SK-N-SH (cell line): ENCODE results near the gene KCNQ5. TPM values are rescaled to one million over a fixed set of nuclear protein-coding genes. Genes with fewer than 3 reads are reported as not detected.

Source experiments
- CTCF ChIA-PET: fragments of 300-600, 350-600 bp; formaldehyde crosslinking; extraction: SDS; loops from one replicate; lab custom pipeline; 2021; lab: Yijun Ruan, JAX
- POLR2A ChIA-PET: fragments of 350-600 bp; sonication (Branson Sonifier 250); formaldehyde crosslinking; extraction: SDS; loops from one replicate; lab custom pipeline; 2020; ENCODE audit warnings: antibody characterized with exemption, inconsistent platforms; lab: Yijun Ruan, JAX
- DNase-seq: peaks from one replicate; pipeline ENCODE4 v3.0.0; 2012
- H2AFZ ChIP-seq: fragments of 200-600 bp; sonication (generic); 2 replicates; pipeline ENCODE4 v1.8.1; 2016; ENCODE audit warnings: antibody characterized with exemption, mild to moderate bottlenecking, low read depth
- H3F3A ChIP-seq: fragments of 200-600 bp; sonication (generic); replicated peaks from 2 replicates; pipeline ENCODE3; 2016; ENCODE audit warnings: antibody characterized with exemption, mild to moderate bottlenecking; ENCODE audit not compliant: insufficient read depth
- H3K27ac ChIP-seq, 2 experiments: fragments of 200-500 bp in 1 of 2; fragments of 200-600 bp in 1 of 2; sonication (Bioruptor generic) in 1 of 2; sonication (generic), shearing (Covaris generic) in 1 of 2; 2 replicates each; pipeline versions ENCODE4 v1.5.1 to v1.6.1; 2014 to 2016; ENCODE audit warnings: low read depth in 2 of 2, inconsistent platforms in 1 of 2, low read length in 1 of 2, mild to moderate bottlenecking in 1 of 2, mixed read lengths in 1 of 2
- H3K27me3 ChIP-seq: fragments of 200-600 bp; sonication (generic), shearing (Covaris generic); 2 replicates; pipeline ENCODE4 v1.6.1; 2016; ENCODE audit warnings: mixed run types; ENCODE audit not compliant: insufficient read depth
- H3K36me3 ChIP-seq, 2 experiments: fragments of 200-500 bp in 1 of 2; fragments of 200-600 bp in 1 of 2; sonication (Bioruptor generic) in 1 of 2; sonication (generic) in 1 of 2; replicated peaks in 1 of 2; 2 replicates each; pipeline versions ENCODE3 to v1.5.1; 2014 to 2016; ENCODE audit warnings: low read length in 1 of 2, mild to moderate bottlenecking in 1 of 2; ENCODE audit not compliant: insufficient read depth in 2 of 2, control insufficient read depth in 1 of 2
- H3K4me1 ChIP-seq, 2 experiments: fragments of 200-500 bp in 1 of 2; fragments of 200-600 bp in 1 of 2; sonication (Bioruptor generic) in 1 of 2; sonication (generic), shearing (Covaris generic) in 1 of 2; 2 replicates each; pipeline versions ENCODE4 v1.5.1 to v1.6.1; 2014 to 2016; ENCODE audit warnings: low read depth in 1 of 2, low read length in 1 of 2, mixed run types in 1 of 2; ENCODE audit not compliant: insufficient read depth in 2 of 2, control insufficient read depth in 1 of 2
- H3K4me2 ChIP-seq: fragments of 200-600 bp; sonication (generic), shearing (Covaris generic); 2 replicates; pipeline ENCODE4 v1.6.1; 2017; ENCODE audit warnings: mixed run types
- H3K4me3 ChIP-seq, 2 experiments: fragments of 200-500 bp in 1 of 2; fragments of 200-600 bp in 1 of 2; sonication (Bioruptor generic) in 1 of 2; sonication (generic), shearing (Covaris generic) in 1 of 2; 2 replicates each; pipeline versions ENCODE4 v1.5.1 to v1.8.1; 2014 to 2016; ENCODE audit warnings: low read depth in 2 of 2, inconsistent platforms in 1 of 2, low read length in 1 of 2, mild to moderate bottlenecking in 1 of 2, mixed read lengths in 1 of 2, moderate library complexity in 1 of 2
- H3K79me2 ChIP-seq: fragments of 200-600 bp; sonication (generic); 2 replicates; pipeline ENCODE4 v1.8.1; 2017; ENCODE audit warnings: mild to moderate bottlenecking; ENCODE audit not compliant: insufficient read depth
- H3K9ac ChIP-seq: fragments of 200-600 bp; sonication (generic); 2 replicates; pipeline ENCODE4 v1.6.1; 2017; ENCODE audit warnings: mixed run types
- H3K9me2 ChIP-seq: fragments of 200-600 bp; sonication (generic); 2 replicates; pipeline ENCODE4 v1.6.1; 2017; ENCODE audit warnings: mixed run types
- H3K9me3 ChIP-seq: fragments of 200-600 bp; sonication (generic); 2 replicates; pipeline ENCODE4 v1.6.1; 2017; ENCODE audit warnings: mixed run types, mild to moderate bottlenecking, moderate library complexity
- H4K20me1 ChIP-seq: fragments of 200-600 bp; sonication (generic); 2 replicates; pipeline ENCODE4 v1.6.1; 2017; ENCODE audit warnings: mild to moderate bottlenecking, mixed run types; ENCODE audit not compliant: insufficient read depth
- CHD2 ChIP-seq: fragments of 150-350 bp; IDR thresholded peaks from 2 replicates; pipeline ENCODE4 v1.6.1; 2018; ENCODE audit warnings: low read length; ENCODE audit not compliant: partially characterized antibody
- EP300 ChIP-seq, 2 experiments: IDR thresholded peaks; 2 replicates each; pipeline versions ENCODE4 v1.4.0 to v1.6.1; 2012; ENCODE audit warnings: borderline replicate concordance in 1 of 2, low read depth in 1 of 2, low read length in 1 of 2
- FOSL2 ChIP-seq: IDR thresholded peaks from 2 replicates; pipeline ENCODE4 v1.4.0; 2012; ENCODE audit warnings: low read depth, mild to moderate bottlenecking, moderate library complexity, borderline replicate concordance
- FOXJ3 ChIP-seq: sonication (generic); formaldehyde crosslinking; IDR thresholded peaks from 2 replicates; pipeline ENCODE4 v1.5.1; 2020; ENCODE audit warnings: mild to moderate bottlenecking, missing genetic modification reagents
- FOXM1 ChIP-seq: IDR thresholded peaks from 2 replicates; pipeline ENCODE4 v1.4.0; 2012; ENCODE audit warnings: low read depth, mild to moderate bottlenecking
- GABPA ChIP-seq: IDR thresholded peaks from 2 replicates; pipeline ENCODE4 v1.4.0; 2012; ENCODE audit warnings: low read depth, mild to moderate bottlenecking
- GATA2 ChIP-seq: sonication (generic); formaldehyde crosslinking; IDR thresholded peaks from 2 replicates; pipeline ENCODE4 v1.5.0; 2020; ENCODE audit warnings: mild to moderate bottlenecking, missing genetic modification reagents
- MXI1 ChIP-seq: IDR thresholded peaks from 2 replicates; pipeline ENCODE4 v1.6.1; 2012; ENCODE audit warnings: mild to moderate bottlenecking, low read depth, low read length, improper control_type of control experiment
- NFIC ChIP-seq: IDR thresholded peaks from 2 replicates; pipeline ENCODE4 v1.4.0; 2012; ENCODE audit warnings: borderline replicate concordance
- RAD21 ChIP-seq: IDR thresholded peaks from 2 replicates; pipeline ENCODE4 v1.6.1; 2012; ENCODE audit warnings: mild to moderate bottlenecking, low read length
- RCOR1 ChIP-seq: fragments of 150-350 bp; IDR thresholded peaks from 2 replicates; pipeline ENCODE4 v1.6.1; 2017; ENCODE audit warnings: antibody characterized with exemption, low read length
- RFX5 ChIP-seq: IDR thresholded peaks from 2 replicates; pipeline ENCODE4 v1.6.1; 2012; ENCODE audit warnings: mild to moderate bottlenecking, improper control_type of control experiment, low read length
- RXRA ChIP-seq: IDR thresholded peaks from 2 replicates; pipeline ENCODE4 v1.4.0; 2012; ENCODE audit warnings: low read depth, mild to moderate bottlenecking, borderline replicate concordance
- SMC3 ChIP-seq: IDR thresholded peaks from 2 replicates; pipeline ENCODE4 v1.6.1; 2012; ENCODE audit warnings: low read depth, low read length, improper control_type of control experiment
- TAF1 ChIP-seq: IDR thresholded peaks from 2 replicates; pipeline ENCODE4 v1.6.1; 2012; ENCODE audit warnings: low read depth, mild to moderate bottlenecking, low read length, moderate library complexity, borderline replicate concordance
- polyA plus RNA-seq, 3 experiments: library from polyadenylated mRNA; depleted of rRNA; stranded (reverse); fragments of >200 nt; gene quantifications; 2 replicates each; pipeline ENCODE4 v1.2.3, GENCODE V29; 2012
- TF ChIP-seq, protein P1 (sequence below): fragments of 200-600 bp; sonication (generic); IDR thresholded peaks from 2 replicates; pipeline ENCODE4 v1.6.1; 2017; ENCODE audit warnings: antibody characterized with exemption, mild to moderate bottlenecking, moderate library complexity
- TF ChIP-seq, protein P2 (sequence below): IDR thresholded peaks from 2 replicates; pipeline ENCODE4 v1.4.0; 2012; ENCODE audit warnings: low read depth
- TF ChIP-seq, protein P3 (sequence below): IDR thresholded peaks from 2 replicates; pipeline ENCODE4 v1.4.0; 2012; ENCODE audit warnings: low read depth, borderline replicate concordance
- TF ChIP-seq, protein P4 (sequence below): fragments of 150-350 bp; IDR thresholded peaks from 2 replicates; pipeline ENCODE4 v1.6.1; 2017; ENCODE audit warnings: antibody characterized with exemption, low read length, low read depth, borderline replicate concordance

Gene KCNQ5
- polyA plus RNA-seq, 1 of the 3 experiments (the other 2 are of a cell fraction): 3.2 TPM

DNA sequence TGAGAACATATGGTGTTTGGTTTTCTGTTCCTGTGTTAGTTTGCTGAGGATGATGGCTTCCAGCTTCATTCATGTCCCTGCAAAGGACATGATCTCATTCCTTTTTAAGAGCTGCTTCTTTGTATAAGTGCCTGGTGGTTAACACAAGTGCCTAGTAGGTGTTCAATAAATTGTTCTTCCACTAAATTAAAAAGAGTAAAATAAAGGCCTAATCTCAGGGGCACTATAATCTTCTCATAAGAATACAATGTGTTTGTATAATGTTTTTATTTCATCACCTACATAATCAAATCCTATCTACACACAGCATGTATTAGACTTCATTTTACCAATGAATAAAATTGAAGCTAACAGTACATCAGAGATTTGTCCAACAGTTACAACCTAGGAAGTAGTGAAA, 350.7 kb downstream of the KCNQ5 start:
- no peak overlapping the region for H3K4me3 ChIP-seq
- no peak for DNase-seq
- no peaks in the 10 kb centered on the region for H3F3A ChIP-seq
- H3K4me1 ChIP-seq: peaks cover 6 to 8% of the 10 kb centered on the region in 2 experiments; a peak in 3 of 4 replicates
- no peaks in the 10 kb centered on the region for H3K9me2 ChIP-seq
- no peaks in the 10 kb centered on the region for H4K20me1 ChIP-seq
- H3K4me2 ChIP-seq: no peak overlapping the region
- peaks cover 0 to 8% of the 10 kb centered on the region in 2 experiments for H3K36me3 ChIP-seq
- no peak for TF ChIP-seq RXRA
- no peak for TF ChIP-seq GATA2
- TF ChIP-seq CHD2: no peak
- TF ChIP-seq, protein P1, sequence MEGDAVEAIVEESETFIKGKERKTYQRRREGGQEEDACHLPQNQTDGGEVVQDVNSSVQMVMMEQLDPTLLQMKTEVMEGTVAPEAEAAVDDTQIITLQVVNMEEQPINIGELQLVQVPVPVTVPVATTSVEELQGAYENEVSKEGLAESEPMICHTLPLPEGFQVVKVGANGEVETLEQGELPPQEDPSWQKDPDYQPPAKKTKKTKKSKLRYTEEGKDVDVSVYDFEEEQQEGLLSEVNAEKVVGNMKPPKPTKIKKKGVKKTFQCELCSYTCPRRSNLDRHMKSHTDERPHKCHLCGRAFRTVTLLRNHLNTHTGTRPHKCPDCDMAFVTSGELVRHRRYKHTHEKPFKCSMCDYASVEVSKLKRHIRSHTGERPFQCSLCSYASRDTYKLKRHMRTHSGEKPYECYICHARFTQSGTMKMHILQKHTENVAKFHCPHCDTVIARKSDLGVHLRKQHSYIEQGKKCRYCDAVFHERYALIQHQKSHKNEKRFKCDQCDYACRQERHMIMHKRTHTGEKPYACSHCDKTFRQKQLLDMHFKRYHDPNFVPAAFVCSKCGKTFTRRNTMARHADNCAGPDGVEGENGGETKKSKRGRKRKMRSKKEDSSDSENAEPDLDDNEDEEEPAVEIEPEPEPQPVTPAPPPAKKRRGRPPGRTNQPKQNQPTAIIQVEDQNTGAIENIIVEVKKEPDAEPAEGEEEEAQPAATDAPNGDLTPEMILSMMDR: no peak
- TF ChIP-seq, protein P2, sequence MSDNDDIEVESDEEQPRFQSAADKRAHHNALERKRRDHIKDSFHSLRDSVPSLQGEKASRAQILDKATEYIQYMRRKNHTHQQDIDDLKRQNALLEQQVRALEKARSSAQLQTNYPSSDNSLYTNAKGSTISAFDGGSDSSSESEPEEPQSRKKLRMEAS: no peak
- no peak for TF ChIP-seq RFX5
- TF ChIP-seq, protein P3, sequence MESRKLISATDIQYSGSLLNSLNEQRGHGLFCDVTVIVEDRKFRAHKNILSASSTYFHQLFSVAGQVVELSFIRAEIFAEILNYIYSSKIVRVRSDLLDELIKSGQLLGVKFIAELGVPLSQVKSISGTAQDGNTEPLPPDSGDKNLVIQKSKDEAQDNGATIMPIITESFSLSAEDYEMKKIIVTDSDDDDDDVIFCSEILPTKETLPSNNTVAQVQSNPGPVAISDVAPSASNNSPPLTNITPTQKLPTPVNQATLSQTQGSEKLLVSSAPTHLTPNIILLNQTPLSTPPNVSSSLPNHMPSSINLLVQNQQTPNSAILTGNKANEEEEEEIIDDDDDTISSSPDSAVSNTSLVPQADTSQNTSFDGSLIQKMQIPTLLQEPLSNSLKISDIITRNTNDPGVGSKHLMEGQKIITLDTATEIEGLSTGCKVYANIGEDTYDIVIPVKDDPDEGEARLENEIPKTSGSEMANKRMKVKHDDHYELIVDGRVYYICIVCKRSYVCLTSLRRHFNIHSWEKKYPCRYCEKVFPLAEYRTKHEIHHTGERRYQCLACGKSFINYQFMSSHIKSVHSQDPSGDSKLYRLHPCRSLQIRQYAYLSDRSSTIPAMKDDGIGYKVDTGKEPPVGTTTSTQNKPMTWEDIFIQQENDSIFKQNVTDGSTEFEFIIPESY: no peak
- TF ChIP-seq MXI1: no peak
- TF ChIP-seq RAD21: no peak
- no peak for TF ChIP-seq FOSL2
- no peak for TF ChIP-seq FOXM1
- TF ChIP-seq SMC3: no peak
- no peak for TF ChIP-seq GABPA
- no peak for TF ChIP-seq EP300 (IDR thresholded peaks at IDR 0.05; ENCODE audit: borderline replicate concordance in 1 of 2, low read depth in 1 of 2, low read length in 1 of 2)
- TF ChIP-seq FOXJ3 (CRISPR knock-in tag): no peak
- no peak for TF ChIP-seq TAF1
- TF ChIP-seq NFIC: no peak
- TF ChIP-seq, protein P4, sequence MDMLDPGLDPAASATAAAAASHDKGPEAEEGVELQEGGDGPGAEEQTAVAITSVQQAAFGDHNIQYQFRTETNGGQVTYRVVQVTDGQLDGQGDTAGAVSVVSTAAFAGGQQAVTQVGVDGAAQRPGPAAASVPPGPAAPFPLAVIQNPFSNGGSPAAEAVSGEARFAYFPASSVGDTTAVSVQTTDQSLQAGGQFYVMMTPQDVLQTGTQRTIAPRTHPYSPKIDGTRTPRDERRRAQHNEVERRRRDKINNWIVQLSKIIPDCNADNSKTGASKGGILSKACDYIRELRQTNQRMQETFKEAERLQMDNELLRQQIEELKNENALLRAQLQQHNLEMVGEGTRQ: no peak
- TF ChIP-seq RCOR1: no peak
- peaks cover 14% of the 10 kb centered on the region; the same call in 1 of the 2 replicates for H3K79me2 ChIP-seq
- no peak overlapping the region for H3K9ac ChIP-seq
- ChIA-PET CTCF (interaction anchor here (0.7 kb wide), 2 partner anchors 24 to 742 kb away, joined by 3 to 4 read pairs; no protein-coding TSS in a partner anchor), POLR2A (no interaction called here)
- H3K27me3 ChIP-seq: no peaks in the 10 kb centered on the region
- H2AFZ ChIP-seq: no peak overlapping the region
- 0 out of 2 replicates have a peak, but pooled peaks cover 5% of the 10 kb centered on the region for H3K9me3 ChIP-seq
- no peak overlapping the region for H3K27ac ChIP-seq
